Activated CD8-positive, alpha-beta memory T cell treated with anti-CD3 and anti-CD28 coated beads, Interleukin-2, amount 50 U/mL, for 24 hours (primary cell): ENCODE data around the gene ENTPD1.
"Not testable (repeated sequence)": the region's sequence is repeated elsewhere in the genome, so short reads cannot be mapped to it uniquely, and the experiment has no call there.

ENCODE experiments used
- DNase-seq: peaks from one replicate; pipeline ENCODE4 v3.0.0-alpha.2; 2020; ENCODE audit errors: extremely low read depth

Gene ENTPD1

DNA sequence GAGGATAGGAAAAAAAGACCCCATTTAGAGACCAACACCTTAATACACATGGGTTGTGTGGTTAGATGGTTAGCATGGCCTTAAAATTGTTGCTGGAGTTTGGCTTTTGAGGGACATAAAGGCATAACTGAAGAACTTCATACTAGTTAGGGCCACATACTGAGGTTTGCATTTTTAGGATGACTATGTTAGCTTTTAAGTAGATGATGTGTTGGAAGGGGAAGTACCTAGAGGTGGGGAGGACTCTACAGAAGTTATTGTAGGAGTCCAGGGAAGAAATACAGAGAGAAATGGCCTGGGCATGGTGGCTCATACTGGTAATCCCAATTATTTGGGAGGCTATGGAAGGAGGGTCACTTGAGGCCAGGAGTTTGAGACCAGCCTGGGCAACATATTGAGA, 40.5 kb downstream of the ENTPD1 start:
- no peak for DNase-seq

DNA sequence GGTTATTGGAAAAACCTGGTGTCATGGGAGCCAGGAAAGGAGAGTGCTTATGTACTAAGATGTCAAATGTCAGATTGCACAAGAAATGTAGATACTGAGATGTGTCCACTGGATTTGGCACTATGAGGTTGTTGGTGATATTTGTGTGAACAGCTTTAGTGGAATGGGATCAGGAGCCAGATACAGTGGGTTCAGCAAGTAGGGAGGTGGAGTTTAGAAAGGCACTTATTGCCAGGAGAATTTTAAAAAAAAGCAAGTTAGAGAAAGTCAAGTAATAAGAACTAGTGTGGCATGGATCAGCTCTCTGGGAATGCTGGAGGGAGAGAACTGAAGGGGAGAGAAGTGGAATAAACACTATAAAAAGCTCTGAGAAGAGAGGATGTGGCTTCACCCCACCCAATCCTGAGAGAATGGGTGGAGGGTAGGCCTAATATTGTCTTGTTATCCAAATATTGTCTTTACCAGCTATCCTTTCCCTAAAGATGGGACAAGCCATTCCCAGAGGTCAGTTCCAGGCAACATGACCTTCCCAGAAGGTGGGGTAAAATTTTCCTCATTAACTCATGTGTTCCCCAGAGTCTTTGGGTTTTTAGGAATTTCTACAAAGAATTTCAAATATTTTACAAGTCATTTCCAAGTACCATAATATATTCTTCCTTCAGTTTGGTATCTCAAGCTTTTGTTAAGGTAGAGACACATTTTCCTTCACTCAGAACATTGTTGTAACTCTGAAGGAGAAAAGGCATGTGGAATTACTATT, 42.3 kb downstream of the ENTPD1 start:
- DNase-seq, result no peak

DNA sequence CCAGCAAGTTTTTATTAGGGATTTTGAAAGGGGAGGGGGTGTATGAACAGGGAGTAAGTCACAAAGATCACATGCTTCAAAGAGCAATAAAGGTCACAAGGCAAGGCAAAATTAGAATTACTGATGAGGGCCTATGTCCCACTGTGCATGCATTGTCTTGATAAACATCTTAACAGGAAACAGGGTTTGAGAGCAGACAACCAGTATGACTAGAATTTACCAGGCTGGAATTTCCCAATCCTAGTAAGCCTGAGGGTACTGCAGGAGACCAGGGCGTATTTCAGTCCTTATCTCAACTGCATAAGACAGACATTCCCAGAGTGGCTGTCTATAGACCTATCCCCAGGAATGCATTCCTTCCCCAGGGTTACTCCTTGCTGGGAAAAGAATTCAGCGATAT, 44.3 kb downstream of the ENTPD1 start:
- not testable (repeated sequence) for DNase-seq

DNA sequence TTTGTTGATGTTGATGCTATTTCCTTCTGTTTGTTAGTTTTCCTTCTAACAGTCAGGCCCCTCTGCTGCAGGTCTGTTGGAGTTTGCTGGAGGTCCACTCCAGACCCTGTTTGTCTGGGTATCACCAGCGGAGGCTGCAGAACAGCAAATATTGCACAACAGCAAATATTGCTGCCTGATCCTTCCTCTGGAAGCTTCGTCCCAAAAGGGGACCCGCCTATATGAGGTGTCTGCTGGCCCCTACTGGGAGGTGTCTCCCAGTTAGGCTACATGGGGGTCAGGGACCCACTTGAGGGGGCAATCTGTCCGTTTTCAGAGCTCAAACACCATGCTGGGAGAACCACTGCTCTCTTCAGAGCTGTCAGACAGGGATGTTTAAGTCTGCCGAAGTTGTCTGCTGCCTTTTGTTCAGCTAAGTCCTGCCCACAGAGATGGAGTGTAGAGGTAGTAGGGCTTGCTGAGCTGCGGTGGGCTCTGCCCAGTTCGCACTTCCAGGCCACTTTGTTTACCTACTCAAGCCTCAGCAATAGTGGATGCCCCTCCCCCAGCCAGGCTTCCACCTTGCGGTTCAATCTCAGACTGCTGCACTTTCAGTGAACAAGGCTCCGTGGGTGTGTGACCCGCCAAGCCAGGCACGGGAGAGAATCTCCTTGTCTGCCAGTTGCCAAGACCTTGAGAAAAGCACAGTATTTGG, 50.9 kb downstream of the ENTPD1 start:
- DNase-seq, result not testable (repeated sequence)

DNA sequence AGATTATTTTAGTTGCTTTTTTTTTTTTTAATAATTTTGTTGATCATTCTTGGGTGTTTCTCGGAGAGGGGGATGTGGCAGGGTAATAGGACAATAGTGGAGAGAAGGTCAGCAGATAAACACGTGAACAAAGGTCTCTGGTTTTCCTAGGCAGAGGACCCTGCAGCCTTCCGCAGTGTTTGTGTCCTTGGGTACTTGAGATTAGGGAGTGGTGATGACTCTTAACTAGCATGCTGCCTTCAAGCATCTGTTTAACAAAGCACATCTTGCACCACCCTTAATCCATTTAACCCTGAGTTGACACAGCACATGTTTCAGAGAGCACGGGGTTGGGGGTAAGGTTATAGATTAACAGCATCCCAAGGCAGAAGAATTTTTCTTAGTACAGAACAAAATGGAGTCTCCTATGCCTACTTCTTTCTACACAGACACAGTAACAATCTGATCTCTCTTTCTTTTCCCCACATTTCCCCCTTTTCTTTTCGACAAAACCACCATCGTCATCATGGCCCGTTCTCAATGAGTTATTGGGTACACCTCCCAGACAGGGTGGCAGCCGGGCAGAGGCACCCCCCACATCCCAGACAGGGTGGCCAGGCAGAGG, 52.8 kb downstream of the ENTPD1 start:
- not testable (repeated sequence) for DNase-seq

DNA sequence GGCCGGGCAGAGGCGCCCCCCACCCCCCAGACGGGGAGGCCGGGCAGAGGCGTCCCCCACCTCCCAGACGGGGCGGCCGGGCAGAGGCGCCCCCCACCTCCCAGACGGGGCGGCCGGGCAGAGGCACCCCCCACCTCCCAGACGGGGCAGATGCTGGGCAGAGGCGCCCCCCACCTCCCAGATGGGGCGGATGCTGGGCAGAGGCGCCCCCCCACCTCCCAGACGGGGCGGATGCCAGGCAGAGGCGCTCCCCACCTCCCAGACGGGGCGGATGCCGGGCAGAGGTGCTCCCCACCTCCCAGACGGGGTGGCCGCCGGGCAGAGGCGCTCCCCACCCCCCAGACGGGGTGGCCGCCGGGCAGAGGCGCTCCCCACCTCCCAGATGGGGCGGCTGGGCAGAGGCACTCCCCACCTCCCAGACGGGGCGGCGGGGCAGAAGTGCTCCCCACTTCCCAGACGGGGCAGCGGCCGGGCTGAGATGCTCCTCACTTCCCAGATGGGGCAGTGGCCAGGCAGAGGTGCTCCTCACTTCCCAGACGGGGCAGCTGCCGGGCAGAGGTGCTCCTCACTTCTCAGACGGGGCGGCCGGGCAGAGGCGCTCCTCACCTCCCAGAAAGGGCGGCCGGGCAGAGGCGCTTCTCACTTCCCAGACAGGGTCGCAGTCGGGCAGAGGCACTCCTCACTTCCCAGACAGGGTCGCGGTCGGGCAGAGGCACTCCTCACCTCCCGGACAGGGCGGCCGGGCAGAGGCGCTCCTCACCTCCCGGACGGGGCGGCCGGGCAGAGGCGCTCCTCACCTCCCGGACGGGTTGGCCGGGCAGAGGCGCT, 53.6 kb downstream of the ENTPD1 start:
- DNase-seq, result no peak

DNA sequence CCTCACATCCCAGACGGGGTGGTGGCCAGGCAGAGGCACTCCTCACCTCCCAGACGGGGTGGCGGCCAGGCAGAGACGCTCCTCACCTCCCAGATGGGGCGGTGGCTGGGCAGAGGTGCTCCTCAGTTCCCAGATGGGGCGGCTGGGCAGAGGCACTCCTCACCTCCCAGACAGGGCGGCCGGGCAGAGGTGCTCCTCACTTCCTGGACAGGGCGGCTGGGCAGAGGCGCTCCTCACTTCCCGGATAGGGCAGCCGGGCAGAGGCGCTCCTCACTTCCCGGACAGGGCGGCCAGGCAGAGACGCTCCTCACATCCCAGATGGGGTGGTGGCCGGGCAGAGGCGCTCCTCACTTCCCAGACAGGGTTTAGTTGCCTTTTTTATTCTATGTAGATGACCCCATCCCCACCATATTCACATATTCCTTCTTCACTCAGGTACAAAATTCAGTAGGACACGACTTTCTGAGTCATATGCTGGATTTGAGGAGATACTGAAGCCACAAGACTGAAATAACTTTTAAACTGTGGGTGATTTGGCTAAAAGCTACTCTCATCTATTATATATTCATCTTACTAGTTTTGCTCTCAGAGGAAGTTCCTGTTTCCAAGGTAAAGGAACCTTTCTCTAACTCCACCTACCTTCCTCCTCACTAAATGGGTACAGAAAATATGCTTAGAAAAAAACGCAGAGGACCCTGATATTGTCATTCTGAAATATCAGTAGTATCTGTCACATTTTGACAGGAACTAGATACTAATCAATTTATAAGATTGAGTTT, 54.4 kb downstream of the ENTPD1 start:
- no peak for DNase-seq

DNA sequence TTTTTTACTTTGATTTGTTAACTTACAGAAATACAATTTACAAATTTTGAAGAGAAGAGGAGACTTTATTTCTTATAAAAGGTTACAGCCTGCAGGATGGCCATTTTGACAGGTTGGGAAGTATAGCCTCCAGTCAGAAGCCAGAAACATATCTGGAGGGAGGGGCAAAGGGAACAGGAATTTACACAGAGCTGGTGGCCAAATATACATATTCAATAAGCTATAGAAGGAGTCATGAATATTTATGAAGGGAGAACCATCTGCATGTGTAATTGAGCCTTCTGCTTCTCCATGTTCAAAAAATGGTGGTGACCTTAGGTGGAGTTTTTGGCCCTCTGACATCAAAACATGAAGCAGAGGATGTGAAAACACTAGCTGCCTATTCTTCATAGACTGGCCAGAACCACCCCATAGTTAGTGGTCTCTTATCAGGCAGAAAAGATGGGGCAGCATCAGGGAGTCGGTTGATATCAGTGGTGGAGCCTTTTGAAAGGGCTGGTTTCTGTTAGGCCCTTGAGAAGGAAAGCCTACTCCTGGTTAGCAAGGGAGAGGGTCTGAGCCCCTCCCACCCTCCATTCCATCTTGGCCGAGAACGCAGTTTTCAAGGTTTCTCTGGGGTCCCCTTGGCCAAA, 57.2 kb downstream of the ENTPD1 start:
- no peak for DNase-seq

DNA sequence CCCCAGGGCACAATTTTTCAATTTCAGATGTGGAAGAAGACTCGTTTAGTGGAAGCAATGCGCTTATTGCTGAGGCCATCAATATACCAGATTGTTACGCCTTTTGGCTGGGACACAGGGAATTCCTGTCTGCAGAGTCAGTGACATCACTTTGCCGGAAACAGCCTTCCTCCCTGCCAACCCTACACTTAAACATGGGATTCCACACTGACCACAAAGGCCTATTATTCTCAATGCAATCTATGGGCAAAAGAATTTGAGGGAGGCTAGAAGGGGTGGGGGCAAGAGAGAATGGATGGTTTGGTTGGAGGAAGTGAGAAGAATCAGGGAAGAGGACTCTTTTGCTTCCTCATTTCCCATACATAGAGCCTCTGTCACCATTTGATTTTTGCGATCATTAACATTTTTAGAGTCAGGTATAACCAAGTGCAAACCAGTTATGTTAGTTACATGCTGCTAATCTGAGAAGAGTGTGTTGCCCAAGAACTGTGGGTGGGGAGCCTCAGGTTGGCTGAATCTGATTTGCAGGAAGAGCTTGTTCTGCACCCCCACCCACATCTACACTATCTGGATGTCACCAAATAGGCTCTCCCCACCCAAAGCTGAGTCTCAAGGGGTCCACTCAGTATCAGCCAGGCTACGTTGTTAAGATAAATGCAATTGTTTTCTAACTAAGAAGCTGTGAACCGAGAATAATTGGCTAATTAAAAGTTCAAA, 58.2 kb downstream of the ENTPD1 start:
- no peak for DNase-seq

DNA sequence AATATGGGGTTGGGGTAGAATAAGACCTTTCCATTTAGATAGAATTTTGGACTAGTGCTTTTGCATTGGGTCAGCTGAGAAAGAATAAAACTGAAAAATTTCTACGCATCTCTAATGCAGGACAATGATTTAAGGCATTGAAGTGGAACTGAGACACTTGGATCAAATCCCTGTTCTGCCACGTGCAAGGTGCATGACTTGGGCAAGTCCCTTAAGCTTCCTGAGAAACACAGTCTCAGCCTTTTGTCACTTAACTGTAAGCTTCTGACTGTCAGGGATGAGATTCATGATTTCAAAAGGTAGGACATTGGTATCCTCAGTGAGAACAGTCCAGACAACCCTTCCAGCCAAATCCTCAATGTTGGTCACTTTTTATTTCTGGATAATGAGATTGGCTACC, 59.2 kb downstream of the ENTPD1 start:
- DNase-seq, result no peak

DNA sequence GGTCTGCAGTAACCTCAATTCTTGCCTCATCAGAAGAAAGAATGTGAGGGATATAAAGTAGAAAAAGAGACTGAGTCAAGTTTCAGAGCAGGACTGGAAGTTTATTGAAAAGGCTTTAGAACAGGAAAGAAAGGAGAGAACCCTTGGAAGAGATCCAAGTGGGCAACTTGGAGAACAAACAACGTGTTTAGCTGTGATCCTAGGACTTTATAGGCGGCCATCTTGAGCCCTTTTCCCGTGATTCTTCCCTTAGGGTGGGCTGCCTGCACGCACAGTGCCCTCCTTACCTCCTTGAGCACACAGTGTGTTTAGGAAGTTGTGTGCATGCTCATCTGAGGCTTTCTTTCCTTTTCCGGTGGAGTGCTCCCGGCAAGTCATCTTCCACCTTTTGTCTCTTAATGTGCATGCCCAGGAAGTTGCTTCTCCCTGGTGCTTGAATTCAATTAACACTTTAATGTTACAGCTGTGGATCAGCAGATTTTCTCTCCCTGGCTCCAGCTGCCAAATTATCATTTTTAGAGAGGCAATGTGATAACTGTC, 59.8 kb downstream of the ENTPD1 start:
- DNase-seq, result no peak

DNA sequence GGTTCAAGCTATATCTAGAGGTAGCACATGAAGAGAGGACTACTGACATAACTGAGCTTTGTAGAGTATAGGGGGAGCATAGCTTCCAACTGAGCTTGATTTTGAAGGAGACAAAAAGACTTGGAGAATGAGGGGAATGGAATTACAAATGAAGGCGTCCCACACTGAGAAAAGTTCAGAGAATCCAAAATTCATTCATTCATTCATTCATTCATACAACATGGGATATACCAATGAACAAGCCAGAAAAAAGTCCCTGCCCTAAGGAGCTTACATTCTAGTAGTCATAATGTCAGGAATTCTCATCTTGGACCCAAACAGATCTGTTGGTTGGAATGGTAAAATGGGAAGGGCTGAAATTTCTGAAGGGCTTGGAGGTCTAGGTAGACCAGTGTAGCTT, 62.0 kb downstream of the ENTPD1 start:
- no peak for DNase-seq

DNA sequence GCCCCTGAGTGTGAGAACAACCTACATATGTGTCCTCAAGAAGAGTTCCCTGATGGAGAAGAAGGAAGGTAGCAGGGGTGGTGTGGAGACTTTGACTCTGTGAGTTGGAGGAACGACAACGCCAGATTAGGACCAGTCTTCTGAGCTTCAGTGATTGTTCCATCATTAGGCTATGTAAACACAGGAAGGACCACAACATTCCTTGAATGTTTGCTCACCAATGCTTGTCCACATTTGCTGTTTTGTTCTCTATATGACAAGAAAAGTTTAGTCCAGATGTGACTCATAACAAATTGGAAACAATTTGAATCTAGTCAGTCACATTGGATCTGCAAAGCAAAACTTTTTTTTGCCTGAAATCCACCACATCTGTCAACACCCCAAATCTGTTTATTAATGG, 62.7 kb downstream of the ENTPD1 start:
- no peak for DNase-seq

DNA sequence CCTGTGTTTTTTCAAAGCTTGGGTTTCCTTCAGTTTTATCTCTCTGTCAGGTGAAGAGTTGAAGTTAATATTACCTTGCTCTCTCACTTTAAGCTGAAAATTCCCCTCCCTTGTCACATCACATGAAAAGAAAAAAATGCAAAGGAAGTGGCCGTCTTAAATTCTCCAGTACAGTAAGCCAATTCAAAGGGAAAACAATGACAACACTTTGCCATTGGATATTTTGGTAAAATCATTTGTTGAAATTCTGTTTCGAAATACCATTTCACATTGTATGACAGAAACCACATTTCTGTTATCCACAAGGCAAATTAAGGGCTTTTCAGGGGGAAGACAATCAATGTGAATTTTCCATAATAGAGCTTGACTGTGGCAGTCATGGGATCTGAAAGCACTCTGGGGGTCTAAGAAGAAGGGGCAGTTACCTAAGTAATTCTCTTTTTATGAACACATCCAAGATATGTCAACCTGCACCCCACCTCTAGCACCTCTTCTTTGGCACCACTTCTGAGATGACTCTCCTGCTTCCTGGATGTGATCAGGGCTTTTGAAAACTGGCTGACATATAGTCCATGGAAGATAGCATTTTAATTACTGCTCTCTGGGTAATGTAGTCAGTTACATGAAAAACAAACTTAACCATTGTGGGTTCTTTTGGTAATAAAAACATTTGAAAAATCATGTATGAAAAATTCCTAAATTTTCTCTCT, 63.8 kb downstream of the ENTPD1 start:
- DNase-seq, result no peak

DNA sequence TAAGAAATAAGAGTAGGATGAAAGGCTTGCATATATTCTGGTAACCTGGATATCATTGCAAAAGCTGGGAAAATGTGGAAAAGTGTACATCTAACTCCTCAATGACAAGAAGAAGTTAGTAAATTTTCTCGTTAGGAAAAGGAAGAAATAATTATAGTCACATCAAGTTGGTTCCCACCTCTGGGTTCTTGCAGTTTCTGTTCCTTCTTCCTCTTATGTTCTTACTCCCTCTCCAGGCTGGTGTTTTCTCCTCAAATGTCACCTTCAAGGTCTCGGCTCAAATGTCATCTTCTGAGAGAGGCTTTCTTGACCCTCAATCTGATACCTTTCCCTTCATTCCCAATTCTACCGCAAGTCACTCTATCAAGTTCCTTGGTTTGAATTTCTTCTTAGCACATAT, 64.4 kb downstream of the ENTPD1 start:
- no peak for DNase-seq

DNA sequence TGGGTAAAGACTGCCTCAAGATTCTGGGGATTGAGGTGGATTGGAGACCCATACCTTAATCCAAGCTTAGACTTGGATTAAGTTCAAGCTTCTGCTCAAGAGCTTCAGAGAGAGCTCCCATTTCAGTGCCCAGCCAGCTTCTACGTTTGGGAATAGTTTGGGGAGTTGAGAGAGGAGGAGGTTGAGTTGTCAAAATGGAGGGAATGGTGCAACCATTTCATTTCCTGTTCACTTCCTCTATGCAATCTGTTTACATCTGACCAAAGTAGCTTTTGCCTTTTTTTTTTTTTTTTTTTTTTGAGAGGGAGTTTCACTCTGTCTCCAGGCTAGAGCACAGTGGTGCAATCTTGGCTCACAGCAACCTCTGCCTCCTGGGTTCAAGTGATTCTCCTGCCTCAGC, 65.8 kb downstream of the ENTPD1 start:
- no peak for DNase-seq

DNA sequence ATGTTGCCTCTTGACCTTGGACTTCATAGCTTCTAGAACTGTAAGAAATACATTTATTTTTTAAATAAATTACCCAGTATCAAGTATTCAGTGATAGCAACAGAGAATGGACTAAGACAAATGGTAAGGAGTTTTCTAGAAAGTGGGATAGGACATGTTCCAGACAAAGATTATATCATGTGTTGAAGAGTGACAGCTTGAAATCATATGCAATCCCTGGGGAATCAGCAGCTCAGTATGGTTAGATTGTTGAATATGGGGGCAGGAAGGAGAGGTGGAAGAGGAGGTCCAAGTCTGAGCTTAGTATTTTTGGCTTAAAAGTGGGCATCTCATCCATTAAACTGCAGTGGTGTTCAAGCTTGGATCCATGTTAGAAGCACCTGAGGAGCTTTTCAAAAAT, 74.1 kb downstream of the ENTPD1 start:
- DNase-seq, result no peak

DNA sequence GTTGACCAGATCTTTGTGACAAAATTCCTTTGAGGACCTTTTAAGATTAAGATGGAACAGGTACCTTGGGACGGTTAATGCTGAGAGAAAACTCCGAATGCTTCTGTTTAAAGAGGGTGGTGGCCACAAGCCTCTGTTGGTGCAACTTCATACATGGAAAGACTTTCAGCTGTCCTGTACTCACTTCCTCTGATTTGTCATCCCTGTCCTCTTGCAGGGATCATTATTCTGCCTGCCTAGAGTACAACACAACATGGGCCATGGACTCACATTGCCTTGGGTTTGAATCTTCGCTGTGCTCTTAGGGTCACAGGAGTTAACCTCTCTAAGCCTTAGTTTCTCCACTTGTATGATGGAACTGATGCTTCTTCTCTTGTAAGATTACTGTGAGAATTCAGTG, 75.1 kb downstream of the ENTPD1 start:
- DNase-seq, result no peak

DNA sequence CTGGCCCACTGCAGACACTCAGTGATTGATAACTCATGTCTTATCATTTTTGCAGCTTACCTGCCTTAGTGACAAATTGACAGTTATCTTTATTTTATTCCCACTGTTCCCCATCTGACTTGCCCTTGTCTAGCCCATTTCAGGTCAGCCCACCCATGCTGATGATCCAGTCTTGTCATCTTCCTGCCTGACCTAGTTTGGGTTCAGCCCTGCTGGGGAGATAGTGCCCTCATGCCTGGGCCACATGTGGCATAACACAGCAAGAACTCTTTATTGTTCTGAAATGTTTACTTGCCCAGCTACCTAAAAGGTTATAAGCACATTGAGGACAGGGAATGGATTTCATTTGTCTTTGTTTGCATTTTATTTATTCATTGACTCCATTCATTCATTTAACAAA, 75.6 kb downstream of the ENTPD1 start:
- no peak for DNase-seq
